ENCODE measurements around the gene HOXB5.

The HOXB5 gene

DNA sequence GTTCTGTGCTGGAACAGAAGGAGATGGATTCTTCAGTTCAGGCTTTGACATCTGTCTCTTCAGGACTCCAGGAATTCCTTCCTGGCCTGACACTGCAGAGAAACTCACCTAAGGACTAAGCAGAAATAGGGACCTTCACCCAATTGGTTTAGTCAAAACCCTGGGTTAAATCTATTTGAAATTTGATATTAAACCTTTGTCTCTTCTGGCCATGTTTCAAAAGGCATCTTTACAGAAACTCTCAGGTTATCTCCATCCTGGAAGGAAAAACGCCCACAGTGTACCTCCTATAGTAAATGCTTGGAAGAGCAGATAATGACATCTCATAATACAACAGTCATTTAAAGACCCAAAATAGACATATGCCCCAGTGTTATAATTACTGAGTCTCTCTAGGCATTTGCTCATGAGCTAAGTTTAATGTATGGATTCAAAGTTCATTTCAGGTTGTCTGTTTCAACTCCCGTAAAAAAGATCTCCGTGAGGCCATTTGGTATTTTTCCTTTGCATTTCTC lies 9.8 kb downstream of the HOXB5 start:
- Histone ChIP-seq H3K14ac (ENCODE audit: low read length in 2 of 2) (no peak overlapping the region), H3K79me1 (replicated peaks; ENCODE audit: low read length, poor library complexity, severe bottlenecking) (peaks cover 3% of the 10 kb centered on the region), H3K4me2 (ENCODE audit: low read length, poor library complexity, severe bottlenecking) (no peak overlapping the region), H3K27me3 (ENCODE audit: control insufficient read depth in 1 of 2, insufficient read depth in 1 of 2, low read length in 2 of 2) (peaks cover 0 to 4% of the 10 kb centered on the region in 2 experiments), H3K23ac (ENCODE audit: low read length in 2 of 2) (peak overlapping the region in 1 of 2 experiments; percentile 0), H3K9ac (ENCODE audit: low read length) (peak overlapping the region; percentile 98), H2BK5ac (ENCODE audit: low read depth, low read length, poor library complexity, severe bottlenecking) (no peak overlapping the region), H2AFZ (ENCODE audit: low read depth, low read length) (no peak overlapping the region), H2BK12ac (ENCODE audit: low read length in 2 of 2) (no peak overlapping the region), H3K36me3 (ENCODE audit: control insufficient read depth in 1 of 2, insufficient read depth in 2 of 2, low read depth in 1 of 2, low read length in 2 of 2) (no peaks in the 10 kb centered on the region), H4K8ac (ENCODE audit: low read length) (no peak overlapping the region), H3K4ac (ENCODE audit: low read depth in 1 of 2, low read length in 2 of 2) (no peak overlapping the region), H2BK15ac (ENCODE audit: low read depth, poor library complexity, severe bottlenecking) (no peak overlapping the region), H3K4me3 (ENCODE audit: insufficient read depth in 1 of 2, low read depth in 1 of 2, low read length in 2 of 2) (peak overlapping the region in 1 of 2 experiments; percentile 96), H3K9me3 (ENCODE audit: control insufficient read depth, low read length) (no peaks in the 10 kb centered on the region), H4K91ac (ENCODE audit: low read length) (peak overlapping the region; percentile 43), H2BK120ac (ENCODE audit: low read depth, low read length) (peak overlapping the region; percentile 22), H3K4me1 (ENCODE audit: control insufficient read depth, insufficient read depth, low read depth, low read length) (peaks cover 35% of the 10 kb centered on the region), H2AK5ac (ENCODE audit: low read length, severe bottlenecking) (no peak overlapping the region), H3K18ac (ENCODE audit: low read depth in 1 of 2, low read length in 2 of 2) (peak overlapping the region; percentile 5 to 50), H3K27ac (ENCODE audit: low read length, poor library complexity, severe bottlenecking) (no peak overlapping the region)
- WGBS: 27% methylated on average over 3 of the region's 3 CpGs
- DNase-seq: no peak

DNA sequence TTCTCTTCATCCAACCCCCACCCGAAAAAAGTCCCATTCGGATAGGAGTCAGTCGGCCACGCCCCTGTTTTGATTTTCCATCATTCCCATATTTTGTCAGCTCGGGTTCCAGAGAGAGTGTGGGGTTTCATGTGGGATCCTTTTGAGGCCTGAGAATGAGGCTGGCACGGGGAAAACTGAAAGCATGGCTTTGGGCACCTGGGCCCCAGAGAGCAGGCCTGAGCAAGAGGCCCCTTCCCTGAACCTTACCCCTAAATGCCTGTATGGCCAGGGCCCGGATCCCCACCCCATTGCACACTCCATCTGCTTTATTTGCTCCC lies 10.9 kb downstream of the HOXB5 start:
- Histone ChIP-seq H3K27me3 (ENCODE audit: control insufficient read depth in 1 of 2, insufficient read depth in 1 of 2, low read length in 2 of 2) (peaks cover 0 to 4% of the 10 kb centered on the region in 2 experiments), H3K14ac (ENCODE audit: low read length in 2 of 2) (no peak overlapping the region), H4K8ac (ENCODE audit: low read length) (peak overlapping the region; percentile 67), H4K91ac (ENCODE audit: low read length) (peak overlapping the region; percentile 83), H2BK5ac (ENCODE audit: low read depth, low read length, poor library complexity, severe bottlenecking) (no peak overlapping the region), H2AFZ (ENCODE audit: low read depth, low read length) (no peak overlapping the region), H3K79me1 (replicated peaks; ENCODE audit: low read length, poor library complexity, severe bottlenecking) (peaks cover 4% of the 10 kb centered on the region), H3K4me1 (ENCODE audit: control insufficient read depth, insufficient read depth, low read depth, low read length) (peaks cover 35% of the 10 kb centered on the region), H2BK15ac (ENCODE audit: low read depth, poor library complexity, severe bottlenecking) (no peak overlapping the region), H3K27ac (ENCODE audit: low read length, poor library complexity, severe bottlenecking) (no peak overlapping the region), H3K4ac (ENCODE audit: low read depth in 1 of 2, low read length in 2 of 2) (peak overlapping the region; percentile 66 to 81), H2BK120ac (ENCODE audit: low read depth, low read length) (peak overlapping the region; percentile 80), H3K23ac (ENCODE audit: low read length in 2 of 2) (peak overlapping the region; percentile 51 to 56), H3K18ac (ENCODE audit: low read depth in 1 of 2, low read length in 2 of 2) (peak overlapping the region; percentile 52 to 98), H3K4me2 (ENCODE audit: low read length, poor library complexity, severe bottlenecking) (peak overlapping the region; percentile 91), H3K4me3 (ENCODE audit: insufficient read depth in 1 of 2, low read depth in 1 of 2, low read length in 2 of 2) (peak overlapping the region in 1 of 2 experiments; percentile 96), H2BK12ac (ENCODE audit: low read length in 2 of 2) (peak overlapping the region; percentile 59), H3K36me3 (ENCODE audit: control insufficient read depth in 1 of 2, insufficient read depth in 2 of 2, low read depth in 1 of 2, low read length in 2 of 2) (no peaks in the 10 kb centered on the region), H2AK5ac (ENCODE audit: low read length, severe bottlenecking) (no peak overlapping the region), H3K9ac (ENCODE audit: low read length) (peak overlapping the region; percentile 98), H3K9me3 (ENCODE audit: control insufficient read depth, low read length) (no peaks in the 10 kb centered on the region)
- 5% methylated on average over 7 of the region's 7 CpGs for WGBS
- no peak for DNase-seq

DNA sequence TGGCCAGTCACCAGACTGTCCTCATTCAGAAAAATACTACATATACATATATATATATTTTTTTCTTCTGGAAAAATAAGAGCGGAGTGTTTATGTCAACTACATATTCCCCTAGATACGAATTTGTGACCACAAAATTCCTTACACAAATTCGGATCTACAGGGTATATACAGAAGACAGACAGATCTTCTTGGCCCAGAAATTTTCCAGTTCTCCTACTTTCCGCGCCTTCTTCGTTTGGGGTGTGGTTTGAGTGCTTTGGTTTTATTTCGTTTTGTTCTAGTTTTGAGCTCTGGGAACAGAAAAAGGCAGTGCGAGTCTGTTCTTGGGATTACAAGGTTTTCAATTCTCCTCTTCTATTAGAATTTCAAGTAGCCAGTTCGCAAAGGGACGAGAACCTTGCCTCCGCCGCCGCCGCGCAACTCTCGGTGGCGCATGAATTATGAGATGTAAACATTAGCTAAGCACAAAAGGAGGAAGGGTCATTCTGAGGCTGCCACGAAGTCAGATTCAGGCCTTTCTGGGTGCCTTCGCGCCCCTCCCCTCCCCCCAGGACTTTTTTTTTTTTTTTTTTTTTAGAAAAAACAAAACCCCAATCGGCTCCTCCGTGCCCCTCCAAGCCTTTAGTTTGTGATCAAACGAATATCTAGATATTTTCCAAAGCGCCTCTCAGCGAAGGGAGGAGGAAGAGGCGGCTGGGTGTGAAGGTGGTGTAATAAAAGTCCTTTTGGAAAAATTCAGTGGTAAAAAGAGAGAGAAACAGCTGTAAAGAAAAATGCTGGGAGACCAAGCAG lies 13.6 kb downstream of the HOXB5 start:
- no peak overlapping the region for H2AFZ ChIP-seq (ENCODE audit: low read depth, low read length)
- H3K18ac ChIP-seq (ENCODE audit: low read depth in 1 of 2, low read length in 2 of 2): peak overlapping the region in 1 of 2 experiments; percentile 98
- WGBS: under 1% methylated on average over 21 of the region's 26 CpGs
- no peak overlapping the region for H2BK15ac ChIP-seq (ENCODE audit: low read depth, poor library complexity, severe bottlenecking)
- peaks cover 6% of the 10 kb centered on the region in 2 experiments for H3K36me3 ChIP-seq (ENCODE audit: control insufficient read depth in 1 of 2, insufficient read depth in 2 of 2, low read depth in 1 of 2, low read length in 2 of 2)
- no peak overlapping the region for H4K8ac ChIP-seq (ENCODE audit: low read length)
- peak overlapping the region; percentile 98 for H3K9ac ChIP-seq (ENCODE audit: low read length)
- peak overlapping the region; percentile 80 for H2BK120ac ChIP-seq (ENCODE audit: low read depth, low read length)
- peak overlapping the region in 1 of 2 experiments; percentile 96 for H3K4me3 ChIP-seq (ENCODE audit: insufficient read depth in 1 of 2, low read depth in 1 of 2, low read length in 2 of 2)
- H3K4me2 ChIP-seq (ENCODE audit: low read length, poor library complexity, severe bottlenecking): no peak overlapping the region
- no peak overlapping the region for H3K27ac ChIP-seq (ENCODE audit: low read length, poor library complexity, severe bottlenecking)
- peak; percentile 85 for DNase-seq
- H2BK5ac ChIP-seq (ENCODE audit: low read depth, low read length, poor library complexity, severe bottlenecking): no peak overlapping the region
- H3K4me1 ChIP-seq (ENCODE audit: control insufficient read depth, insufficient read depth, low read depth, low read length): peaks cover 38% of the 10 kb centered on the region
- no peak overlapping the region for H2AK5ac ChIP-seq (ENCODE audit: low read length, severe bottlenecking)
- peaks cover 3% of the 10 kb centered on the region for H3K79me1 ChIP-seq (replicated peaks; ENCODE audit: low read length, poor library complexity, severe bottlenecking)
- H3K23ac ChIP-seq (ENCODE audit: low read length in 2 of 2): no peak overlapping the region
- H3K14ac ChIP-seq (ENCODE audit: low read length in 2 of 2): no peak overlapping the region
- no peaks in the 10 kb centered on the region for H3K9me3 ChIP-seq (ENCODE audit: control insufficient read depth, low read length)
- H3K4ac ChIP-seq (ENCODE audit: low read depth in 1 of 2, low read length in 2 of 2): peak overlapping the region; percentile 77 to 95
- H2BK12ac ChIP-seq (ENCODE audit: low read length in 2 of 2): peak overlapping the region in 1 of 2 experiments; percentile 11
- no peaks in the 10 kb centered on the region for H3K27me3 ChIP-seq (ENCODE audit: control insufficient read depth in 1 of 2, insufficient read depth in 1 of 2, low read length in 2 of 2)
- H4K91ac ChIP-seq (ENCODE audit: low read length): peak overlapping the region; percentile 43

DNA sequence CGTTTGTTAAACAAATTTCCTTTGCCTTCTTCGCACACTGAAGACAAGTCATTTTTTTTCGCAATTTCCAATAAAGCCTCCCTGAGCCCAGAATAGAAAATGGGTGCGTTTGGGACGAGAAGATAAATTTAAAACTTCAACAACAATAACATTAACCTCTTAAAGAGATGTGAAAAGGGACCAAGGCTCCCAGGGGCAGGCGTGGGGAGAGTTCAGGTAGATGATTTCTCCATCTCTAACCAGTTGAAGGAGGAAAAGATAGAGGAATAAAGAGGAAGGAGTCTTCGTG lies 14.2 kb downstream of the HOXB5 start:
- 0% methylated on average over 1 of the region's 7 CpGs for WGBS
- Histone ChIP-seq H2BK12ac (ENCODE audit: low read length in 2 of 2) (peak overlapping the region in 1 of 2 experiments; percentile 43), H3K4me2 (ENCODE audit: low read length, poor library complexity, severe bottlenecking) (peak overlapping the region; percentile 82), H3K36me3 (ENCODE audit: control insufficient read depth in 1 of 2, insufficient read depth in 2 of 2, low read depth in 1 of 2, low read length in 2 of 2) (peaks cover 6% of the 10 kb centered on the region in 2 experiments), H2BK15ac (ENCODE audit: low read depth, poor library complexity, severe bottlenecking) (no peak overlapping the region), H3K79me1 (replicated peaks; ENCODE audit: low read length, poor library complexity, severe bottlenecking) (peaks cover 4% of the 10 kb centered on the region), H4K8ac (ENCODE audit: low read length) (no peak overlapping the region), H3K9ac (ENCODE audit: low read length) (peak overlapping the region; percentile 98), H3K18ac (ENCODE audit: low read depth in 1 of 2, low read length in 2 of 2) (peak overlapping the region in 1 of 2 experiments; percentile 91), H3K9me3 (ENCODE audit: control insufficient read depth, low read length) (no peaks in the 10 kb centered on the region), H2AFZ (ENCODE audit: low read depth, low read length) (no peak overlapping the region), H3K14ac (ENCODE audit: low read length in 2 of 2) (no peak overlapping the region), H2BK120ac (ENCODE audit: low read depth, low read length) (peak overlapping the region; percentile 74), H3K27ac (ENCODE audit: low read length, poor library complexity, severe bottlenecking) (no peak overlapping the region), H3K4me1 (ENCODE audit: control insufficient read depth, insufficient read depth, low read depth, low read length) (peaks cover 34% of the 10 kb centered on the region), H3K27me3 (ENCODE audit: control insufficient read depth in 1 of 2, insufficient read depth in 1 of 2, low read length in 2 of 2) (no peaks in the 10 kb centered on the region), H4K91ac (ENCODE audit: low read length) (no peak overlapping the region), H3K4ac (ENCODE audit: low read depth in 1 of 2, low read length in 2 of 2) (no peak overlapping the region), H2BK5ac (ENCODE audit: low read depth, low read length, poor library complexity, severe bottlenecking) (no peak overlapping the region), H3K4me3 (ENCODE audit: insufficient read depth in 1 of 2, low read depth in 1 of 2, low read length in 2 of 2) (peak overlapping the region in 1 of 2 experiments; percentile 96), H2AK5ac (ENCODE audit: low read length, severe bottlenecking) (no peak overlapping the region), H3K23ac (ENCODE audit: low read length in 2 of 2) (no peak overlapping the region)
- DNase-seq: no peak
